PC-9 (cell line): ENCODE data around the gene CNGA4.

ENCODE experiments used
- EZH2 ChIP-seq: fragments of 200-600 bp; sonication (generic); IDR thresholded peaks from 2 replicates; pipeline ENCODE4 v1.8.0; 2017; ENCODE audit warnings: antibody characterized with exemption, low read depth
- TF ChIP-seq, protein P1 (sequence below): fragments of 200-600 bp; sonication (generic); conservative IDR thresholded peaks from 2 replicates; pipeline ENCODE4 v1.6.1; 2017; ENCODE audit warnings: mixed run types, antibody characterized with exemption, mild to moderate bottlenecking, moderate library complexity

DNA sequence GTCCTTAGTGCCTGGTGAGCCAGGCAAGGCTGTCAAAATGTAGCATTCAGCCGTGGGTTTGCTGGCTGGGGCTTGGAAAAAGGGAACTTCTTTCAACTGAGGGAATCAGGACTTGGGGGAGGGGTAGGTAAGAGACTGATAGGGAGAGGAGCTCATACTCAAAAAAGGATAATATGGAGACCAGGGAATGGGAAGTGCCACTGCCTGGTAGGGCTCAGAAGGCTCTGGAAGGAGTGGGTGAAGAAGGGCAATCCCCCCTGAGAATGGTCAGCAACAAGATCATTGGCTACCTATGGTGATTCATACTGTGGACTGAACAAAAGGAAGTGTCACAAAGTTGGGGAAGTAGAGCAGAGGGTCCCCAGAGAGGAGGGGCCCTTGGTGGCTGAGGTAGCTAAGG lies 1.9 kb downstream of the CNGA4 start:
- TF ChIP-seq, protein P1, sequence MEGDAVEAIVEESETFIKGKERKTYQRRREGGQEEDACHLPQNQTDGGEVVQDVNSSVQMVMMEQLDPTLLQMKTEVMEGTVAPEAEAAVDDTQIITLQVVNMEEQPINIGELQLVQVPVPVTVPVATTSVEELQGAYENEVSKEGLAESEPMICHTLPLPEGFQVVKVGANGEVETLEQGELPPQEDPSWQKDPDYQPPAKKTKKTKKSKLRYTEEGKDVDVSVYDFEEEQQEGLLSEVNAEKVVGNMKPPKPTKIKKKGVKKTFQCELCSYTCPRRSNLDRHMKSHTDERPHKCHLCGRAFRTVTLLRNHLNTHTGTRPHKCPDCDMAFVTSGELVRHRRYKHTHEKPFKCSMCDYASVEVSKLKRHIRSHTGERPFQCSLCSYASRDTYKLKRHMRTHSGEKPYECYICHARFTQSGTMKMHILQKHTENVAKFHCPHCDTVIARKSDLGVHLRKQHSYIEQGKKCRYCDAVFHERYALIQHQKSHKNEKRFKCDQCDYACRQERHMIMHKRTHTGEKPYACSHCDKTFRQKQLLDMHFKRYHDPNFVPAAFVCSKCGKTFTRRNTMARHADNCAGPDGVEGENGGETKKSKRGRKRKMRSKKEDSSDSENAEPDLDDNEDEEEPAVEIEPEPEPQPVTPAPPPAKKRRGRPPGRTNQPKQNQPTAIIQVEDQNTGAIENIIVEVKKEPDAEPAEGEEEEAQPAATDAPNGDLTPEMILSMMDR, result no peak
- no peak for TF ChIP-seq EZH2
